GM18520 (cell line): ENCODE results near the gene CDS1.
"Not testable (repeated sequence)": the region's sequence is repeated elsewhere in the genome, so short reads cannot be mapped to it uniquely, and the experiment has no call there.

Experiments used
- ATAC-seq: cut with Tn5 transposase; IDR thresholded peaks from one replicate; pipeline ENCODE4 v1.9.1; 2021; ENCODE audit not compliant: unreplicated experiment

Gene CDS1

DNA sequence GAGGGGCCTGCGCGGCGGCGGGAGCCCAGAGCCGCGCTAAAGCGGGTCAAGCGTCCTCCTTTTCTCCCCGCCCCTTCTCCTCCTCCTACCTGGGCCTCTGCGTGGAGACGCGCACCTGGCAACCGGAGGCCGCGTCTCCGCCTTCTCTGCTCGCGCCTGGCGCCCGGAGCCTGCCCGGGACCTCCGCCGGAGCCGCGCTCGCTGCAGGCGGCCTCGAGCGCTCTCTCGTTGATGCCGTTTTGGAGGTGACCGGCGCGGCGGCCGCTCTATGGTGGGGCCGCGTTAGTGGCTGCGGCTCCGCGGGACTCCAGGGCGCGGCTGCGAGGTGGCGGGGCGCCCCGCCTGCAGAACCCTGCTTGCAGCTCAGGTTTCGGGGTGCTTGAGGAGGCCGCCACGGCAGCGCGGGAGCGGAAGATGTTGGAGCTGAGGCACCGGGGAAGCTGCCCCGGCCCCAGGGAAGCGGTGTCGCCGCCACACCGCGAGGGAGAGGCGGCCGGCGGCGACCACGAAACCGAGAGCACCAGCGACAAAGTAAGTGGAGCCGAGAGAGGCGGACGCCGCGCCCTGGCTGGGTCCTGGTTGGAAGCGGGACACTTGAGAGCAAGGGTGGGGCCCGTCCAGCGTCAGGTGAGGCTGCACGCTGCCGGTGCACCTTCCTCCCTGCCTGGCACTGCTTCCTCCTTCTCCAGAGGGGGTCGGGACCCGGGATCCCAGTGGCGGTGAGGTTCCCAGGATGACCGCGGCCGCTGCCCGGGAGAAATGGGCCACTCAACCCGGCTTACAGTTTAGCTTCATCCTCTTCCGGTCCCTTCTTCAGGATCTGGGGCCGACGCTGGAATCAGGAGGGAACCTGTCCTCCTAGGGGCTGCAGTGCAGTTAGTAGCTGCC, at the start of gene CDS1:
Gene CDS1 (plus strand): TSS at position 140 of the 888 bp plus-strand sequence. CDS start 275 bp downstream, at position 415.
- ATAC-seq, result peak; percentile 26

DNA sequence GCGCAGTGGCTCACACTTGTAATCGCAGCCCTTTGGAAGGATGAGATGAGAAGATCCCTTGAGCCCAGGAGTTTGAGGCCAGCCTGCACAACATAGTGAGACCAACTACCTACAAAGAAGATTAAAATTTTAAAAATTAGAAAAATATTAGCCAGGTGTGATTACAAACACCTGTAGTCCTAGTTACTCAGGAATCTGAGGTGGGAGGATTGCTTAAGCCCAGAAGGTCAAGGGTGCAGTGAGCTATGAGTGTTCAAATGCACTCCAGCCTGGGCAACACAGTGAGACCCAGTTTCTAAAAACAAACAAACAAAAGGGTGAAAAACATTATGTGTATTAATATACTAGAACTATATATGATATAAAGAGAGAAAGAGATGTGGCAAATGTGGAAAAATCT, 47.0 kb upstream of the CDS1 start:
- no peak for ATAC-seq

DNA sequence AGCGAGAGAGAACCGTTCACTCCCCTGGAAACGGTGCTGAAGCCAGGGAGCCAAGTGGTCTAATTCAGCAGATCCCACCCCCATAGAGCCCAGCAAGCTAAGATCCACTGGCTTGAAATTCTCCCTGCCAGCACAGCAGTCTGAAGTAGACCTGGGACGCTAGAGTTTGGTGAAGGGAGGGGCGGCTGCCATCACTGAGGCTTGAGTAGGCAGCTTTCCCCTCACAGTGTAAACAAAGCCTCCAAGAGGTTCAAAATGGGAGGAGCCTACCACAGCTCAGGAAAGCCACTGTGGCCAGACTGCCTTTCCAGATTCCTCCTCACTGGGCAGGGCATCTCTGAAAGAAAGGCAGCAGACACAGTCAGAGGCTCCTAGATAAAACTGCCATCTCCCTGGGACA, 37.8 kb upstream of the CDS1 start:
- ATAC-seq, result no peak

DNA sequence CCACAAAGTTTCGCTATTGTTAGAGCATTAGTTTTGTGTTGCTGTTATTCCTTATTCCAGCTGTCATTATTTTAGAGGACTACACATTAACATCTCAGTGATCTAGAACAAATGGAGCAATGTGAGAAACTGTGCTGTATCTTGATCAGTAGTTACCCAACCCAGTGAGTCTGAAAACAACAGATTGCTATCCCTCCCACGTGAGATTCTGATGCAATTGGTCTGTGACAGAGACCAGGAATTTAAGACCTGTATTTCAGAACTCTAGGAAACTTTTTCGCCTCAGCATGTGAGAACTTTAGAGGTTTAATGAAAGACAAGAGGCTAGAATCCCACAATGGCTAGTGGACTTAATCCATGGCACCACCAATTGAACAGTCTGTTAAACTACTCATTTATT, 35.7 kb upstream of the CDS1 start:
- ATAC-seq, result no peak

DNA sequence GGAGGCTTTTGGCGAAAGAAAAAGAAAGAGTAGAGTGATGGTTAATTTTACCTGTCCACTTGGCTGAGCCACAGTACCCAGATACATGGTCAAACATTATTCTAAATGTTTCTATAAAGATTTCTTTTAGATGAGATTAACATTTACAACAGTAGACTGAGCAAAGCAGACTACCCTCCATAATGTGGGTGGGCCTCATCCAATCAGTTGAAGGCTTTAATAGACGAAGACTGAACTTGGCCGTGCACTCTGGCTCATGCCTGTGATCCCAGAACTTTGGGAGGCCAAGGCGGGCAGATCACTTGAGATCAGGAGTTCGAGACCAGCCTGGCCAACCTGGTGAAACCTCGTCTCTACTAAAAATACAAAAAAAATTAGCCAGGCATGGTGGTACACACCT, 33.7 kb upstream of the CDS1 start:
- ATAC-seq, result not testable (repeated sequence)

DNA sequence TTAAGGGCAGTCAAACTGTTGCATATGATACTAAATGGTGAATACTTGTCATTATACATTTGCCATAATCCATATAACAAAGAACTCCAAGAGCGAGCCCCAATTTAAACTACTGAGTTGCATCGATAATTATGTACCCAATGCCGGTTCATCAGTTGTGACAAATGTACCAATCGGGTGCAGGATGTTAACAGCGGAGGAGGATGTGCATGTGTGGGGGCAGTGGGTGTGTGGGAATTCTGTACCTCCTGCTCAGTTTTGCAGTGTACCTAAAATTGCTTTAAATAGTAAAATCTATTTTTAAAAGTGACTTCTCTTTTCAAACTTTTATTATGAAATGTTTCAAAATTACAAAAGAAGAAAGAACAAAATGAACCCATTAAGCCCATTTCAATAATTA, 20.8 kb upstream of the CDS1 start:
- no peak for ATAC-seq

DNA sequence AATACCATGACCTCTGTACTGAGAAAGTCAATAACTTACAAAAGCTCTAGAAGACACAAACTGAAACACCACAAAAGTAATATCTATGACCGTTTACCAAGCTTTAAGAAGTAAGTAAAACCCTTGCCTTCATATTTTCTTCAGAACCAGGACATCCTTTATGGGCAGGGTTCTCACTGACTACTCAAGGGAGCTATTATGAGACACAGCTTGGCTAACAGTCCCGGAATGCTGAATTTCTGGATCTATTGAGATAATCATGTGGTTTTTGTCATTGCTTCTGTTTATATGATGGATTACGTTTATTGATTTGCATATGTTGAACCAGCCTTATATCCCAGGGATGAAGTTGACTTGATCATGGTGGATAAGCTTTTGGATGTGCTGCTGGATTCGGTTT, 19.9 kb upstream of the CDS1 start:
- ATAC-seq, result no peak

DNA sequence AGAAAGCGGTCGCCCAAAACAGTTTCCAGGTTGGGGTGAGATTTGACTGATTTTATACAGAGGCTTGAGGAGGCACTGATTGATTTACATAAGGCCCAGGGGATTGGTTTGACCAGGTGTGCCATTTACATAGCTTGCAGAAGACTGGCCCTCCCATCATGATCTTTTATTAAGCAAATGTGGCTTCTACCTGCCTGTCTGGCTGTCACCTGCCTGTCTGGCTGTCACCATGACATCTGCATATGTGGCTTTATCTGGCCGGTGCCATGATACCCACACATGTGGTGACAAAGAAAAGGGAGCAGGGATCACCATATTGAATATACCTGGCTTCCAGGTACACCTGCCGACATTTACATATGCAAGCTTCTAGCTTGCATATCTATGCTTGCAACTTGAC, 17.0 kb upstream of the CDS1 start:
- ATAC-seq, result no peak

DNA sequence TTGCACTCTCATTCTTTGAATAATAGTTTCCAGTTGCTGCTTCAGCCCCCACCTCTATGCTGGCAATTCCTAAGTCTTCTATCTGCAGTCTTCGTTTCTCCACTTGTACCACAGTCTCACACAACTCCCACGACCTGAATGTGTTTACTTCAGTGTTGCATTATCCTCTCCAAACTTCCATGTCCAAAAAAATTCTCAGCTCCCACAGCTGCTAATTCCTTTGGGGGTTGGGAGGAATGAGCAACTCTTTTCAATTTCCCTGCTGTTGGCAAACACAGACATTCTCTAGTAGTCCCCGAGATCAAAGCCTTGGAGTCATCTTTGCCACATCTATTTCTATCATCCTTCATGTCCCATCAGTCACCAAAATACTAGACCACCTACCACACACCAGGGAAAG, 14.4 kb upstream of the CDS1 start:
- no peak for ATAC-seq

DNA sequence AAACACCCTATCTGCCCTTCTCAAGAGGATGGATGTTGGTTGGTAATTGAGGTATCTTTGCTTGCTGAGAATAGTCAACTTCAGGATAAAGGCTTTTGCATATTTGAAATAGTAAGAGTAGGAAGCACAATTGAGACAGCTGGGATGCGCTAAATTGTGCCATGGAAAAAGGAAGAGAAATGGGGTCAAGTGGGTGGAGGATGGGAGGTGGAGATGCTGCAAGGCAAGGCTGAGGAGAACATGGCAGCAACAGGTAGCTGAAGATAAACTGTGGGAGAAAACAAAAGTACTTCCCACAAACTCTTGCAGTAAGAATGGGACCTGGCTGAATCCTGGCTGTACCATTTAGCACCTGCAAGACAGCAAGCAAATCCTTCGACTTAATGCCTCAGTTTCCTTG, 13.9 kb upstream of the CDS1 start:
- no peak for ATAC-seq

DNA sequence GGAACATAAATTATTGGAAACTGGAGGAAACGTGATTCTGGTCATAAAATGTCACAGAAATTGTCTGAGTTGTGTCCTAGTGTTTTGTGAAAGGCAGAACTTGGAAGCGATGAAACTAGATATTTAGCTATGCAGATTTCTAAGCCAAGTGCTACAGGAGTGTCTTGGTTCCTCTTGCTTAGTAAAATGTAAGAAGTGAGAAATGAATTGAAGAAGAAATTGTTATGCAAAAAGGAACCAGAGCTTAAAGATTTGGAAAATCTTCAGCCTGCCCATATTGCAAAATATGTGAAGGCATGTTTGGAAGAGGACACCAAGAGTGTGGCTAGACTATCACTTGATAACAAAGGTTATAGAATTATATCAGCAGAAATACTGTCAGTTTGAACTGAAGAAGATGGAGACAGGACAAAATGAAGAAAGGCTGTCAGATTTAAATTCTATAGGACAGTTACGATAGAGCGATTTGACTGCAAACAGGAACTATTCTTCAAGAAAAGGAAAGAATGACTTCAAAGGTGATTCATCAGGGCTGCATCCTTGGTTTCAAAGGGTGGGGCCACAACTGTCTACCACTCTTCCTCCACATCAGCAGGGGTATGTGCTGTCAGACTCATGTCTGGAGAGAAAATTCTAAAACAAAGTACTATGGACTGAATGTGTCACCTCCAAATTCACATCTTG, 9.4 kb upstream of the CDS1 start:
- no peak for ATAC-seq

DNA sequence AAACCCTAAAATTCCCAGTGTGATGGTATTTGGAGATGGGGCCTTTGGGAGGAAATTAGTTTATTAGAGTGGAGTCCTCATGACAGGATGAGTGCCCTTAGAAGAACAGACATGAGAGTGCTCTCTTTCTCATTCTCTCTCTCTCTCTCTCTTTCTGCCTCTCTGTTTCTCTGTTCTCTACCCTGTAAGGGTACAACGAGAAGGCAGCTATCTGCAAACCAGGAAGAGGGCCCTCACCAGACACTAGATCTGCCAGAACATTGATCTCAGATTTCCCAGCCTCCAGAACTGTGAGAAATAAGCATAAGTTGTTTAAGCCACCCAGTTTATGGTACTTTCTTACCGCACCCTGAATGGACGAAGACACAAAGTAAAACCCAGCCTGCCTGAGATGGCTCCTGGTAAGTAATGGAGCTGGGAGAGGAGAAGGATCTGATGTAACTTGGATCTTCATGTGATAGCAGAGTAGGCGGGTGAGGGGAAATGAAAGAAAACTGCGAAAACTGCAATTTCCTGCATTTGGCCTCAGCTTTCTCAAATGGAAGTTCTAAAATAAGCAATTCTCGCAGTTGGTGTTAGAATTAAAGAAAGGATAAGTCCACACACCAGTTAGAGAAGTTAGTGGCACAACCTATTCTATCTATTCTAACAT, 8.7 kb upstream of the CDS1 start:
- ATAC-seq, result no peak

DNA sequence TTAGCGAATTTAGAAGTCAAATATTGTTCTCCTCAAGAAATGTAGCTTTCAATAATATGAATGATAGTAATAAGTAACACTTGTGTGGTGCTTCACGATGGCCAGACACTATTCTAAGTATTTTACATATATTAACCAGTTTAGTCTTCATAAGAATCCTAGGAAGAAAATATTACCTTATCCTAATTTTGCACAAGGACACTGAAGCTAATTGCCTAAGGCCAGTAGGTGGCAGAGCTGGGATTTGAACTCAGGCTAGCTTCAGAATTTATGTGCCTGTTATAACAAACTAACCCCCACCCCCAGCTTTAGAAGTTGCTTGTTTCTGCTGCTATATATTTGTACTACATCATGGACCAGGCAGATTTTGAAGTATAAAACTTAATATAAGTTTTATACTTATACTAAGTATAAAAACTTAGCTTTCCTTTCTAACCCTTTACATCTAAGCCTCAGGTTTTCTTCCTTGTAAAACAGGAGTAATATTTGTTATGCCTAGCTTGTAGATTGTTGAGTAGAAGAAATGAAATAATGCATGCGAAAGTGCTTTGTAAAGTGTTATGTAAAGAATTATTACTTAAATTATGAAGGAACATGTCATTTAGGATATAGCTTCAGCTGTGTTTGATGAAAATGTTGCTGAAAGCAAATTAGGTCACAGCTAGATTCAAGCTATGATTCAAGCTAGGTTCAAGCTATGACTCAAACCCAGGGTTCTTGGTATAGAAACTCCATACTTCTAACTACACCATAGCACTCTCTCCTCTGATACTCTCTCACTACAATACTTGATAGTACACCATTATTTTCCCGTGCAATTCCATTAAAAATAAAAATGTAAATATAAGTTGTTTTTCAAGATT, 4.2 kb upstream of the CDS1 start:
- ATAC-seq, result no peak

DNA sequence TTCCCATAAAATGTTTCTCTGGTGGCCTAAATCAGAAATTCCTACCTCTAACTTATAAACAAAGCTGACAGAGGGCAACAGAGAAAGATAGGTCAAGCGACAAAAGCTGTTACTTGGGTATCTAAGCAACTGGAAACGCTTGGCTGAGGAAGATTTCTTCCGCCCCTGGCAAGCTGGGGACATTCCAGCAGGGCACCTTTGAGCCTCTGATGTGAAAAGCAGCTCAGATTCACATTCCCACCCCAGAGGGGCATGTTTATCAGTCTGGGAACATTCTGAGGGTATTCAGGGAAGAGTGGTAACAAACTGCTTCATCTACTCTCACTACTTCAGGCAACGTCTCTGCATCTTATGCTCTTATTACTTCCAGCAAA, 3.5 kb upstream of the CDS1 start:
- no peak for ATAC-seq

DNA sequence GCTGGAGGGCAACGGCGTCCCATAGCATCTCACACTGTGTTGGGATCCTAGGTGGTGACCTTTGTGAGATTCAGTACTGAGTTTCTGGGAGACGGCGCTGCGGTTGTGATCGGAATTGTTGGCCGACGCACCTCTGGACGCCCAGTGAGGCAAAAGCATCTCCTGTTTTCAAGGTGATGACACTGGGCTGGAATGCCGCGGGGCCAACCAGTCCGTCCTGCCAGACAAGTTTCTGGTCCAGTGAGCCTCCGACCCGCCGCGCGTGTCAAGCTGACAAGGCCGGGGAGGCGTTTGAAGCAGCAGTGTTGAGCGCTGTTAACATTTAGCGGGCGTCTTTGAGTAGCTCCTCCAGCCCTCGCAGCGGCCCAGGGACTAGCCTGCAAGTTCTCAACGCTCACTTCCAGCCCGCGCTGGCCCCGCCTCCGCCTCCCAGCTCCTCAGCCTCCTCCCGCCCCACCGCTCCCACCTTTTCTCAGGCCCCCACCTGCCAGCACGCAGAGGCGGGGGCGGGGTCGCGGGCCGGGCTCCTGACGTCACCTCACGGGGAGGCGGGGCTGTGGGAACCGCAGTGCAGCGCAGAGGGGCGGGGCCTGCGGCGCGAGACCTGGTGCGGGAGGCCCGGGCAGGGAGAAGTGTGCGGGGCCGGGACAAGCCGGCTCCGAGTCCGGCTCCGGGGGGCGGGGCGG, 482 bp upstream of the CDS1 start:
- peak; percentile 72 for ATAC-seq

DNA sequence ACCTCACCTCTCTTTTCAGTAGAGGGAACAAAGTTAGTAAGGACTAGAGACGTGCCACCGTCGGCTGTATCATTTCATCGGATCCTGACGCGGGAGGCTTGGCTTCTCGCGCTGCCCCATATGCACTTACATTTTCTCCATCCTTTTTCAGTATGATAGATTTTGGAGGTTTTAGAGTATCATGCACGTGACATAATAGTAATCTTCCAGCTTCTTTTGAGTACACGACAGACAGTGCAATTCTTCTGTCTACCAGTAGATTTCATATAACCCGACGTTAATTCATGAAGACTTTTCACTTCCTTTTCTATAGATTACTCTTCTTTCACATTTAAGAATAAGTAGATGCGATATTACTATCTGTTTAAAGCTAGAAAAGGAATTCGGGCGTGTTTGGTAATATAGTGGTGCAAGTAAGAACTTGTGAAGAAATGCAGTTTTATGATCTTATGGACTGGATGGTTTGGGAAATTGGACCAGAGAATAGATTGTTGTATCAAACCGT, 1.0 kb downstream of the CDS1 start:
- ATAC-seq, result no peak

DNA sequence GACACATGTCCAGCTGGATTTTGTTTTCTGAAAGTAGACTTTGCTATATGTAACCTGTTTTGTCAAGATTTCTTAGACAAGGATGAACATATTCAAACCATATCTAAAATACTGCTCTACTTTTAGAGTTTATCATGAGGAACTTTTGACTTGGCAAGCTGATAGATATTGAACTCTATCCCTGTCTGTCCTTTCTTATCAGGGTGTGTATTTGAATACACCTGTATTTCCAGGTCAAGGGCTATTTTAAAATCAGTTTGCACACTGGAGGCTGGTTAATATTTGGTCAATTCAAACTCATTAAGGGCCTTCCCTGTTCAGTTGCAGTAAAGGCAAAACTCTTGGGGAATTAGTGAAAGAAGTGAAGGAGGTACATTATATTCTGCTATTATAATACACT, 2.3 kb downstream of the CDS1 start:
- no peak for ATAC-seq

DNA sequence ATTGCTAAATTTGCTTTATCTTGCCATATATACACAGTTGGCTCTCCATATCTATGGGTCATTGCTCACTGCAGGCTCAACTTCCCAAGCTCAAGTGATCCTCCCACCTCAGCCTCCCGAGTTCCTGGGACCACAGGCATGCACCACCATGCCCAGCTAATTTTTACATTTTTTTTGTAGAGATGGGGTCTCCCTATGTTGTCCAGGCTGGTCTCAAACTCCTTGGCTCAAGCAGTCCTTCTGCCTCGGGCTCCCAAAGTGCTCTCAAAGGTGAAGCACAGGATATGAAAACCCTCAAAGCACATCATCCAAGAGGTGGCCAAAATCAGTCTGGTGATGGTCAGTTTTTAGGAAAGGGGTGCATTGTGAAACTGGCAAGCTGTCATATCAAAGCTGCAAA, 11.8 kb downstream of the CDS1 start:
- no peak for ATAC-seq

DNA sequence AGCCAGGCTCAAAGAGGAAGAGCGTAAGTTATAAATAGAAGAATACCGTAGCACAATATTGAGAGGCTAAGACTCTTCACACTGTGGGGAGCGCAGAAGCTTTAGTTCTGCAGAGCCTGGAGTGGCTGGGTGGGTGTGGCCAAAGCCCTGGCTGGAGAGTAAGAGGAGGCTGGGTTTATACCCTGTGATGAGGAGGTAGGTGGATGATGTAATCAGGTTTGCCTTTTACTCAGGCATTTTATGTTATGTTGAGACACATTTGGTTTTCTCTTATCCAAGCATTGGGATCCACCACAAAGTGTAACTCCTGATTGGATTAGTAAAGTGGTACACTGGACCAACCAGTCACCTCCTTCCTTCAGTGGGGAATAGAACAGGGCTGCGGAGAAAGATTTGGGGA, 13.9 kb downstream of the CDS1 start:
- ATAC-seq, result no peak

DNA sequence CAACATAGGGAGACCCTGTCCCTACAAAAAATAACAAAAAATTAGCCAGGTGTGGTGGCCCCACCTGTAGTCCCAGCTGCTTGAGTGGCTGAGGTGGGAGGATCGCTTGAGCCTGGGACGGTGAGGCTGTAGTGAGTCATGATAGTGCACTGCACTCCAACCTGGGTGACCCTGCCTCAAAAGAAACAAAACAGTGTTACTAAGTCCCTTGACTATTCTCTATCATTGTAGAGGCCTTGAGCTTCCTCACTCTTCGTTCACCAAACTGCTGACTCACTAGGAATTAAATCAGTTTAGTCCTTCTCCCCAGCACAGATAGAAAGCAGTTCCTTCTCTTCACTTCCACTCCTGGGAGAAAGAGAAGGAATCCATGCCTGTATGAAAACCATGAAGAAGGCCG, 14.5 kb downstream of the CDS1 start:
- ATAC-seq, result no peak
